PFSK-1 (cell line): ENCODE data around the gene PGLYRP2.

Source experiments
- FOXP2 ChIP-seq: optimal IDR thresholded peaks from 2 replicates; pipeline ENCODE3; 2011; ENCODE audit warnings: borderline replicate concordance, control low read depth, inconsistent platforms; ENCODE audit not compliant: insufficient read depth; ENCODE audit errors: extremely low read length, extremely low read depth
- POLR2AphosphoS5 ChIP-seq: IDR thresholded peaks from 2 replicates; pipeline ENCODE4 v1.6.1; 2012; ENCODE audit warnings: low read depth, mild to moderate bottlenecking, control low read depth, low read length, moderate library complexity
- SIN3A ChIP-seq: IDR thresholded peaks from 2 replicates; pipeline ENCODE4 v1.6.1; 2012; ENCODE audit warnings: mild to moderate bottlenecking, low read length, moderate library complexity, borderline replicate concordance; ENCODE audit not compliant: insufficient read depth
- TAF1 ChIP-seq: IDR thresholded peaks from 2 replicates; pipeline ENCODE4 v1.6.1; 2012; ENCODE audit warnings: low read length, control low read depth, borderline replicate concordance; ENCODE audit not compliant: insufficient read depth
- TF ChIP-seq, protein P1 (sequence below), 2 experiments: IDR thresholded peaks; 2 replicates each; pipeline versions ENCODE4 v1.6.1 to v1.8.0; 2011 to 2012; ENCODE audit warnings: low read depth in 2 of 2, low read length in 2 of 2, control low read depth in 1 of 2, inconsistent platforms in 1 of 2, mild to moderate bottlenecking in 1 of 2, moderate library complexity in 1 of 2; ENCODE audit not compliant: insufficient read depth in 1 of 2

DNA sequence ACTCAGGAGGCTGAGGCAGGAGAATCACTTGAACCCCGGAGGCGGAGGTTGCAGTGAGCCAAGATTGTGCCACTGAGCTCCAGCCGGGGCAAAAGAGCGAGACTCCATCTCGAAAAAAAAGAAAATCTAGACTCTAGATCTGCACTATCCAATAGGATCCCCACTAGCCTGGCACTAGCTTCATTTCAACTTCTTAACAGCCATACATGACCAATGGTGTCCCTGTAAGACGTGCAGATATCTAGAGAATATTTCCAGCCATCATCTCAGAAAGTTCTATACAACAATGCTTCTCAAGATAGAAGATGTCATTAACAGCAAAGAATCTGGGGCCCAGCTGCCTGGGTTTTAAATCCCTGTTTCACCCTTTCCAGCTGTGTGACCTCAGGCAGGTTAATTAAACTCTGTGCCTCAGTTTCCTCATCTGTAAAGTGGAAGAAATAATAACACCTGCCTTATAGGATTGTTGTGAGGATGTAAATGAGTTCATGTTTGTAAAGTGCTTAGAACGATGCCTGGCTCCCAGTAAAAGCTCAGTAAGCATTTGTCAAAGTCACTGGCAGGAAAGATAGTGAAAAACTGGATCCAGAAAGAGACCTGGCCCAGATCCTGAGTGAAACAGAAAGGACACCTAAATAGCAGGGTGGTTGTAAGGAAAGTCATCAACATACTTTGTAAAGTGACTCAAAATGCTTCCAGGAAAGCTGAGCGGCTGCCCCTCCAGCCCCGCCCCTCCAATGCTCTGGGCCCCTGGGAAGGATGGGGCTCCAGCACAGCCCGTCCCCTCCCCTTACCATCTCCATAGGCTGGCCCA lies 43.1 kb downstream of the PGLYRP2 start:
- TF ChIP-seq TAF1 (no peak), POLR2AphosphoS5 (no peak), SIN3A (no peak), FOXP2 (no peak)
- TF ChIP-seq, protein P1, sequence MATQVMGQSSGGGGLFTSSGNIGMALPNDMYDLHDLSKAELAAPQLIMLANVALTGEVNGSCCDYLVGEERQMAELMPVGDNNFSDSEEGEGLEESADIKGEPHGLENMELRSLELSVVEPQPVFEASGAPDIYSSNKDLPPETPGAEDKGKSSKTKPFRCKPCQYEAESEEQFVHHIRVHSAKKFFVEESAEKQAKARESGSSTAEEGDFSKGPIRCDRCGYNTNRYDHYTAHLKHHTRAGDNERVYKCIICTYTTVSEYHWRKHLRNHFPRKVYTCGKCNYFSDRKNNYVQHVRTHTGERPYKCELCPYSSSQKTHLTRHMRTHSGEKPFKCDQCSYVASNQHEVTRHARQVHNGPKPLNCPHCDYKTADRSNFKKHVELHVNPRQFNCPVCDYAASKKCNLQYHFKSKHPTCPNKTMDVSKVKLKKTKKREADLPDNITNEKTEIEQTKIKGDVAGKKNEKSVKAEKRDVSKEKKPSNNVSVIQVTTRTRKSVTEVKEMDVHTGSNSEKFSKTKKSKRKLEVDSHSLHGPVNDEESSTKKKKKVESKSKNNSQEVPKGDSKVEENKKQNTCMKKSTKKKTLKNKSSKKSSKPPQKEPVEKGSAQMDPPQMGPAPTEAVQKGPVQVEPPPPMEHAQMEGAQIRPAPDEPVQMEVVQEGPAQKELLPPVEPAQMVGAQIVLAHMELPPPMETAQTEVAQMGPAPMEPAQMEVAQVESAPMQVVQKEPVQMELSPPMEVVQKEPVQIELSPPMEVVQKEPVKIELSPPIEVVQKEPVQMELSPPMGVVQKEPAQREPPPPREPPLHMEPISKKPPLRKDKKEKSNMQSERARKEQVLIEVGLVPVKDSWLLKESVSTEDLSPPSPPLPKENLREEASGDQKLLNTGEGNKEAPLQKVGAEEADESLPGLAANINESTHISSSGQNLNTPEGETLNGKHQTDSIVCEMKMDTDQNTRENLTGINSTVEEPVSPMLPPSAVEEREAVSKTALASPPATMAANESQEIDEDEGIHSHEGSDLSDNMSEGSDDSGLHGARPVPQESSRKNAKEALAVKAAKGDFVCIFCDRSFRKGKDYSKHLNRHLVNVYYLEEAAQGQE (IDR thresholded peaks at IDR 0.05; ENCODE audit: insufficient read depth in 1 of 2, low read depth in 2 of 2, low read length in 2 of 2) = no peak
